IPS DF 4.7 (cell line): ENCODE results near the gene NADSYN1.
"Not testable (repeated sequence)": the region's sequence is repeated elsewhere in the genome, so short reads cannot be mapped to it uniquely, and the experiment has no call there.

Experiments used
- DNase-seq: peaks from one replicate; pipeline ENCODE4 v3.0.0-alpha.2; 2013; ENCODE audit warnings: low spot score; ENCODE audit errors: extremely low read depth

NADSYN1 gene

GRCh38 chr11:71453037-71453917 lies at the start of gene NADSYN1:
Gene NADSYN1 (plus strand): TSS chr11:71453203. CDS start chr11:71453297, 94 bp downstream.
- DNase-seq: no peak

DNA sequence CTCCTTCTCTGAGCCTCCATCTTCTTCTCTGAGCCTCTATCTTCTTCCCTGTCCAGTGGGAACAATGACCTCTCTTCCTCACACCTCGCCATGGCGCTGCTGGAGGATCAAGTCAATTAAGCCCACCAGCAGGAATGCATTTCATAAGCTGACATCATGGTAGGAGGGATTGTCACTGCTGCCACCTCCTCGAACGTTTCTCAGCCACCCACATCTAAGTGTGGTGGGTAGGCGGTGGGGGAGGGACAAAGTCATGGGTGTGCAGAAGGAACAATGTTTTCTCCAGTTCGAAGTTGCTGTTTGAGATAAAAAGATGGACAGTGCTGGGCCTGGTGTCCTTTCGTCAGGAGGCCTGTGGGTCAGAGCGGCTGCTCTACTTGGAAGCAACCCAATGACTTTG lies 48.8 kb upstream of the NADSYN1 start:
- DNase-seq: no peak

DNA sequence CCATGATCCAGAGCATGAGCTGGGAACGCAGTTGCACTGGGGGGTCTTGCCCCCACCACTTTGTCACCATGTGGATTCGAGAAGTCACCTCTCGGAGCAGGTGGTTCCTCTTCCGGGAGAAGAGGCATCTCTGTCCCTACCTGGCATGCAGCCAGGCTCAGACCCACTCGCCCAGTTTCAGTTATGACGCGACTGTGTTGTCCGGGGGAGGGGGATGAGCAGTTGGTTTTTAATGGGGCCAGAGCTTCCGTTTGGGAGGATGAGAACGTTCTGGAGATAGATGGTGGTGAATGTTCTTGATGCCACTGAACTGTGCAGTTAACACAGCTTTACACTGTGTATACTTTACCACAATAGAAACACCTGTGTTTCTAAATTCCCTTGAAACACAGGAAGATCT lies 46.3 kb upstream of the NADSYN1 start:
- no peak for DNase-seq

GRCh38 chr11:71407356-71407755 lies 45.6 kb upstream of the NADSYN1 start:
- DNase-seq: no peak

DNA sequence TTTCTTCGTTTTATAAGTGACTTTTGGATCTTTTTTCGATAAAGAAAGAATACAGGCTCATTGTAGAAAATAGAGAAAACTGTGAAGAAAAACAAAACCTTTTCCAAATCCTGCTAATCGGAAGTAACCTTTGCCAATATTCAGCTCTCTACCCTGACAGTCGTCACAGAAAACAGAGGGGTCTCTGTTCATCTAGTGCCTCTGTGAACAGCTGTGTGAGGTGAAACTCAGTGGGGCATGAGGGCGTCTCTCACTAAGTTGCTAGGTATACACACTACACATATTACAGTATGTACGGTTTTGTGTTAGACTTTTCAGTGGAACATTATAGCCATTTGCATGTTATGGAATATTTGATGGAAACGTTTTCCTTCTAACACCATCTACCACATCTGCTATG lies 44.2 kb upstream of the NADSYN1 start:
- DNase-seq: no peak

DNA sequence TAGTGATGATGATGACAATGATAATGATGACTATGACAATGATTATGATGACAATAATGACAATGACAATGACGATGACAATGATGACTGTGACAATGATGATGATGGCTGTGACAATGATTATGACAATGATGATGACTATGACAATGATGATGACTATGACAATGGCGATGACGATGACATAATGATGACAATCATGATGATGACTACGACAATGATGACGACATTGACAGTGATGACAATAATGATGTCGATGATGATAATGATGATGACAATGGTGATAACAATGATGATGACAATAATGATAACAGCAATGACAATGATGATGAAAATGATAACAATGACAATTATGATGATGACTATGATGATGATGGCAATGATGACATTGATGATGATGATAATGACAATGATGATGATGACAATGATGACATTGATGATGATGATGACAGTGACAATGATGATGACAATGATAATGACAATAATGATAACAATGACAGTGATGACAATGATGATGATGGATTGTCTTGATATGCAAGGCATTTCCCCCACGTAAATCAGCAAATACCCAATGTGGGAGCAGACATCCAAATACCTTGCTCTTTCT lies 42.5 kb upstream of the NADSYN1 start:
- DNase-seq: no peak

DNA sequence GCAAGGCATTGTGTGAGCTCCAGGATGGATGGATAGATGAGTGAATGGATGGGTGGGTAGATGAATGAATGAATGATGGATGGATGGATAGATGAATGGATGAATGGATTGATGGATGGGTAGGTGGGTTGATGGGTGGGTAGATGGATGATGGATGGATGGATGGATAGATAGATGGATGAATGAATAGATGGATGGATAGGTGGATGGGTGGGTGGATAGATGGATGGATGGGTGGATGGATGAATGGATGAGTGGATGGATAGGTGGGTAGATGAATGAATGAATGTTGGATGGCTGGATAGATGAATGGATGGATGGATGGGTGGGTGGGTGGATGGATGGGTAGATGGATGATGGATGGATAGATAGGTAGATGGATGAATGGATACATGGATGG lies 38.4 kb upstream of the NADSYN1 start:
- no peak for DNase-seq

DNA sequence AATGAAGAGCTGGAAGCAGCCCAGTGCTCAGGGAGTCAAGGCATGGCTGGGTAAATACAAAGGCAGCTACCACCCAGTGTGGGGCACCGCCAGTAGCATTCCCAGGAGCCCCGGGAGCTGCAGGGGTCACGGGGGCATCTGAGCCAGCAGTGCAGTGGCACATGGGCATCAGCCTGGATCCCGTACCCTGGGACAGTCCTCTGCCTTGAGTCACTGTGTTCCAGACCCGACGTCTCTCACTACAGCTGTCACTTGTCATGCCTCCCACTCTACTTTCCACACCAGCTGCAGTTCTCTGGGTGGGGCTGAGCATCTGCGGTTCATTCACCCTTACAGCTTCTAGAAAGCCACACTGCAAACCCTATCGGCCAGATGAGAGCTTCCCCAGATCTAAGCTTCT lies 34.4 kb upstream of the NADSYN1 start:
- DNase-seq: no peak

DNA sequence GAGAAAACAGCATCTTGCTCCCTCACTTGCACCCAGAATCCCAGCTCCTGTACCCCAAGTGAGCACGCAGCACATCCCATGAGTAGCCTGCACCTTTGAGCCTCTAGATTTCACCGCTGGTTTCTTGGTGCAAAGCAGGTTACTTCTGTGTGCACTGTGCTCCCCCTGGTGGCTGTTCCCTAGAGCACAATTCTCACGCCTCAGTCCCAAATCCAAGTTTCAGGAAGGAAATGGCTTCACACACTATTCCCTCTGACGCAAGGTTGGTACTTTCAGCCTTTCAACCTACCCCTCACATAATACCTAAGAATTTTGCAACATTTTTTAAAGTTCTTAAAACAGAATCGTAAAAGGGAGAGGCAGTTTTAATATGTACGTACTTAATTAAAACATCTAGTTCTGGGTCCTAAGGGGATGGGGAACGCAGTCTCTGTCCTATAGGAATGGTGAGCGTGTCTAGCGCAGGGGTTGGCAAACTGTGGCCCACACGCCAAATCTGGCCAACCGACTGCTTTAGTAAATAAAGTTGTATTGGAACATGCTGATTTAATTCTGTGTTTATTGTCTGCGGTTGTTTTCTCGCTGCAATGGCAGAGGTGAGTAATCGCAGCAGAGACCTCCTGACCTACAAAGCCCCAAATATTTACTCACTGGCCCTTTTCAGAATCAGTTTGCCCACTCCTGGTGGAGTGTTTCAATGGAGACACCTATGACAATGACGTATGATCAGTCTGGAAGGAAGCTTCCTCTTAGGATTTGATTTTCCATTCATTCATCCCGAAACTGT lies 32.4 kb upstream of the NADSYN1 start:
- DNase-seq: peak; percentile 66

- no peak for DNase-seq
Observed at GRCh38 chr11:71421392-71421950, 31.5 kb upstream of the NADSYN1 start.

GRCh38 chr11:71422318-71422717 lies 30.7 kb upstream of the NADSYN1 start:
- DNase-seq: not testable (repeated sequence)

GRCh38 chr11:71423181-71423790 lies 29.7 kb upstream of the NADSYN1 start:
- no peak for DNase-seq

DNA sequence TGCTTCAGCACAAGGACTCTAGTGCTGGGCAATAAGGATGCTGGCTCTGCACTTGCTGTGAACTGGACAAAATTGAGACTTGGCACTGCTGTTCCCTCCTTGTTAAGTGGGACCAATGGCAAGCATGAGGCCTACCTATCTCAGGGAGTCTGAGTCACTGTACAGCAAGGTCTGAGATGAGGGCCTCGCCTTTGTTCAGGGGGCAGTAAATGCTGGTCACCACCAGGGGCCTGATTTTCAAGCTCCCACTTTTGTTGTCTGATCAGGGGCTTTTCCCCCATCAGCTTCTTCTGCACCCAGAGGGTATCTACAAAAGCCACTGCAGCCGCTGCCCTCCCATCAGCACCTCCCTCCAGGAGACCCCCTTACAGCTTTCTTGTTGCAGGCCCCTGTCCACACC lies 27.6 kb upstream of the NADSYN1 start:
- no peak for DNase-seq

DNA sequence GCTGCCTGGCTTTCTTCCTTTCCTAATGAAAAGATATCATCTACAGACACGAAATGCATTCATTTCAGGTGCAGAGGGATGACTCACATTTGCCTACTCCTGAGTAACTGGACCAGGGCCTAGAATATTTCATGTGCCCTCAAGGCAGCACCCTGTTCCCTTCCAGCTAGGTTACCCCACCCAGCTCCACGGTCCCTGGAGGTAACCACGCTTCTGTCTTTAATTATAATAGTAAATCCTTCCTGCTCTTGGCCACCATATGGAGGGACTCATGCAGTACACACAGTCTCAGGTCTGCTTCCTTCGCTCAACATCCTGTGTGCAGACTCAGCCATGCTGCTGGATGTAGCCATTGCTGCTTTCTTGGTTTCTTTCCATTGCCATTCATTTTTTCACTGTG lies 27.1 kb upstream of the NADSYN1 start:
- DNase-seq: no peak

DNA sequence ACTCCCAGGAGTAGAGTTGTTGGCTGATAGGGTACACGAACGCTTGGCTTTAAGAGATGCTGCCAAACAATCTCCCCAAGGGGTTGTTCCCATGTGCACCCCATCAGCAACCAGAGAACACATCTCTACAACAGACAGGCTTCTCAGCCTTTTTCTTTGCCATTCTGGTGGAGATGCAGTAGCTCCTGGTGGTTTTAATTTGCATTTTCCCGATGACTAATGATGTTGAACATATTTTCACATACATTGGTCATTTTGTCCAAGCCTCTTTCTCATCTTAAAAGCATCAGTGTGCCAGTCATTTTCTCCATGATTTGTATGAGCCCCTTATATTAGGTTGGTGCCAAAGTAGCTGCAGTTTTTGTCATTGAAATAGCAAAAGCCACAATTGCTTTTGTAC lies 26.6 kb upstream of the NADSYN1 start:
- no peak for DNase-seq

DNA sequence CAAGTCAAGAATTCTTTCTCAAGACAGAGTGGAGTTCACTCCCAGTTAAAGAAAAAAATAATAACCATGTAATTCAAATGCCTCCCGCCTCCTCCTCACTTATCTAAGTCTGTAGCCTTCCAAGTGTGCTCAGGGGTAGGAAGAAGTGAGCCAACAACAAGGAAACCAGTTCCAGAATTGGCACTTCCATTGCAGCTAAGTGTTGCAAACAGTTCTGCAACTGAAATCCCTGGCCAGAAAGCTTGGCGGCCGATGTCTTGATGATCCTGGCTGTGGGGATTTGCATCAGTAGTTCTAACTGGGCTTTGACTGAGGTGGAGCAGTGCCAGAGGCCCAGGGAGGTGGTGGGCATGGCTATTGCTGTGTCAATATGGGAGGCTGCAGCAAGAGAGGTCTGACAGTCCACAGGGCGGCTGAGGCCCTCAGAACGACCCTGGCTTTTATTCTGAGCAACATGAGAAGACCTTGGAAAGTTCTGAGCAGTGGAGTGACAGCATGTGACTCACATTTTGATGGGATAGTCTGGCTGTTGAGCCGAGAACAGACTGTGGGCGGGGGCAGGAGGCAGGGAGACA lies 24.1 kb upstream of the NADSYN1 start:
- no peak for DNase-seq

- DNase-seq: no peak
Observed at GRCh38 chr11:71429701-71430100, 23.3 kb upstream of the NADSYN1 start.

DNA sequence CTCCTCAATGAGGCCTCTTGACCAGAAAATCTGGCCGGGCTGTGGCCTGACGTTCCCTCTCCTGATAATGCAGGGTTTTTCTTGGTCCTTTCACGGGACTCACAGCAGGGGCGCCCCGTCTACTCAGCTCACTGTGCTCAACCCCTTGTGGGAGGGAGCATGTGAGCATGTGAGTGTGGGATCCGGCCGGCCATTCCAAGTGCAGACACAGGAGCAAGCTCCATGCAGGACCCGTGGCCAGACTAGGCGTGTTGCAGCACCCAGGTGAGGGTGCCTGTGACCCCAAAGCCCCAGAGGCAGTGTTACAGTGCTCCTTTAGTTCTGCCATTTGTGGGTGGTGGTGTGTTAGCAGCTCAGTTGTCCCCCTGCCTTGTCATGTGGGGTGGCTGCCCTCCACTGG lies 22.8 kb upstream of the NADSYN1 start:
- no peak for DNase-seq

DNA sequence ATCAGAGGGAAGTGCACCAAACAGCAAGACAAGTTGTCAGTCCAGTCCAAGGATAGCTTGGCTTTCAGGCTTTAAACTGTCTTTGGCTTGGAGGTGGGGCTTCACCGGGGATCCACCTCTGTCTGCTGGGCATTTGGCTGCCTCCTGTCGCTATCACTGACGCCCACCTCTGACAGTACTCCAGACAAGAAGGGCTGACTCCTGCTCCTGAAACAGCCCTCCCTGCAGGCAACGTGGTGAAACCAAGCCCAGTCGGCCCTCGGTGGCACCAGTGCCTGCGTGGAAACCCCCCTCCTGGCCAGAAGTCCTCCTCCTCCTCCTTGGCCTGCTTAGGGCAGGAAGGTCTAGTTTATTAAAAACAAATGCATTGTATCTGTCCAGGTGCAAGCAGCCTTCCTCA lies 21.7 kb upstream of the NADSYN1 start:
- DNase-seq: no peak

DNA sequence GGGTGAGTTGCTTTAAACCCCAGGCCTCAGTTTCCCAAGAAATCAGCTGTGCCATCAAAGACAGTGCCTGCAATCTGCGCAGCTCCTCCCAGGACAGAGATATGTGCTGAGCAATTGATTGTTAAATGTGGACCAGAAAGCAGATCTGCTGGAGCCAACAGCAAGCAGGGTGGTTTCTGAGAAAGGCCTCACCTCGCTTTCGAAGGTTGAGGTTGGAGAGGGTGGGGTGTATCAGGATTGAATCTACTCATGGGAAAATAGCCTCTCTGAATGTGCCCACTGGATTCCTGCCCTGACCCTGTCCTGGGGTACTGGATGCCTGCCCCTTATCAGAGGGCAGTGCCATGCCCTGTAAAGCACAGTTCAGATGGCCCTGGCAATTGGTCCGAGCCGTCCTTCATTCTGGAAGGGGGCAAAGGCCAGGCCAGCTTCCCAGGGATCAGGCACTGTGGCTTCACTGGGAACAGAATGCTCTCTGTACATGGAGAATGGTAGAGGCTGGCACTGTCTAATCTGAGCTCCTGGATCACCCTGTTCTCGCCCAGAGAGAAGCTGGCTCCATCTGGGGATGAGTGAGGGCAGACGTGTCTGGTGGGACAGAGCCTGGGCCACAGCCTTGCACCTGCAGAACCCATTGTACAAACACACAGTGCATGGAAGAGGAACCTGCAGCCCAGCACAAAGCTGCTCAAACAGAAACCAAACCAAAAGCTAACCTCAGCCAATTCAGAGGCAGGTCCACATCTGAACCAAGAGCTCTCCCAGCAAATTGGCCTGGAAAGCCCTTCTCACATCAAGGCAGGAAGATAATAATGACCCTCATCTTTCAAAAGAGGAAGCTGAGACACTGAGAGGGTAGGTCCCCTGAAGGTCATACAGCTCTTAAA lies 20.0 kb upstream of the NADSYN1 start:
- no peak for DNase-seq
